ENCODE measurements around the gene CXCL6.
A peak's percentile ranks its signal among the peaks of the same experiment; 100 is the strongest.

CXCL6 gene

GRCh38 chr4:73859614-73860088 lies 23.2 kb downstream of the CXCL6 start:
- H3K27ac ChIP-seq, result no peak overlapping the region
- TF ChIP-seq ZFX (IDR thresholded peaks at IDR 0.05), result no peak

GRCh38 chr4:73860181-73860580 lies 23.7 kb downstream of the CXCL6 start:
- TF ChIP-seq ZFX (IDR thresholded peaks at IDR 0.05), result no peak
- TF ChIP-seq CTCF (conservative IDR thresholded peaks at IDR 0.05), result no peak
- H3K27ac ChIP-seq, result no peak overlapping the region

- TF ChIP-seq ZFX (IDR thresholded peaks at IDR 0.05), result no peak
- TF ChIP-seq CTCF (conservative IDR thresholded peaks at IDR 0.05), result no peak
- H3K27ac ChIP-seq, result no peak overlapping the region
Measured at GRCh38 chr4:73860917-73861316, 24.4 kb downstream of the CXCL6 start.

GRCh38 chr4:73862322-73862721 lies 25.8 kb downstream of the CXCL6 start:
- H3K27ac ChIP-seq, result no peak overlapping the region
- TF ChIP-seq CTCF (conservative IDR thresholded peaks at IDR 0.05) (no peak), ZFX (IDR thresholded peaks at IDR 0.05) (no peak)

- H3K27ac ChIP-seq, result no peak overlapping the region
Measured at GRCh38 chr4:73864365-73864764, 27.9 kb downstream of the CXCL6 start.

GRCh38 chr4:73864961-73865360 lies 28.5 kb downstream of the CXCL6 start:
- no peak overlapping the region for H3K27ac ChIP-seq
- TF ChIP-seq CTCF (conservative IDR thresholded peaks at IDR 0.05), result no peak
- TF ChIP-seq ZFX (IDR thresholded peaks at IDR 0.05), result no peak

More at GRCh38 chr4:73864365-73864764, 27.9 kb downstream of the CXCL6 start:
- TF ChIP-seq ZFX (IDR thresholded peaks at IDR 0.05), result no peak
- TF ChIP-seq CTCF (conservative IDR thresholded peaks at IDR 0.05), result peak; percentile 79

- H3K27ac ChIP-seq, result no peak overlapping the region
- TF ChIP-seq CTCF (conservative IDR thresholded peaks at IDR 0.05), result no peak
- no peak for TF ChIP-seq ZFX (IDR thresholded peaks at IDR 0.05)
Measured at GRCh38 chr4:73865431-73866096, 29.1 kb downstream of the CXCL6 start.

- no peak overlapping the region for H3K27ac ChIP-seq
- TF ChIP-seq ZFX (IDR thresholded peaks at IDR 0.05), result no peak
- no peak for TF ChIP-seq CTCF (conservative IDR thresholded peaks at IDR 0.05)
Measured at GRCh38 chr4:73866246-73866645, 29.8 kb downstream of the CXCL6 start.

Measured in C4-2B (cell line).